ENCODE measurements around the gene TOM1L2.

Gene TOM1L2

GRCh38 chr17:18005496-18005895 is 33.3 kb upstream of the TOM1L2 start:
- TF ChIP-seq REST (IDR thresholded peaks at IDR 0.05; ENCODE audit: low read depth) (no peak), CEBPB (IDR thresholded peaks at IDR 0.05) (no peak), EGR1 (IDR thresholded peaks at IDR 0.05) (no peak), YY1 (IDR thresholded peaks at IDR 0.05; ENCODE audit: low read depth) (no peak), CREB1 (IDR thresholded peaks at IDR 0.05; ENCODE audit: low read depth) (no peak), TCF12 (IDR thresholded peaks at IDR 0.05; ENCODE audit: low read depth) (no peak), TEAD4 (IDR thresholded peaks at IDR 0.05) (no peak), EP300 (IDR thresholded peaks at IDR 0.05; ENCODE audit: borderline replicate concordance) (no peak), RAD21 (IDR thresholded peaks at IDR 0.05; ENCODE audit: low read depth) (no peak), USF1 (IDR thresholded peaks at IDR 0.05) (no peak), MAX (IDR thresholded peaks at IDR 0.05) (no peak), TAF1 (IDR thresholded peaks at IDR 0.05; ENCODE audit: low read depth) (no peak), ZBTB7A (IDR thresholded peaks at IDR 0.05; ENCODE audit: low read depth) (no peak)

DNA sequence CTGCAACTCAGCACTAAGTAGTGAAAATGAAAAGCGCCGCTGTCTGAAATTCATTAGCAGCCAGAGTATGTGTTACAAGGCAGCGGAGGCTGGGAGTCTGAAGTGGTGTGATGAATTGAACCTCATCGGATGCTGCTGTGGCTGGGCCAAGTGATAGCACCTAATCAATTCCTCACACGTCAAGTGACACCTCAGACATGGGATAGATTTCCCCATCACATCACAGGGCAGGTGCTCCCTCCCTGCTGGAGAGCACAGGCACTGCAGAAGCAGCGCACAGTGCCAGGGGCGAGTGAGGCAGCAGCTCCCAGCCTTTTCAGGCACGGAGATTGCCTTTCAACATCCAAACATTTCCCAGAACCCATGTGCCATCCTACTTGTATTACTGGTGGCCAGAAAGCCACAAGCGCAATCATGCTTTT is 32.7 kb upstream of the TOM1L2 start:
- TF ChIP-seq FOXM1 (IDR thresholded peaks at IDR 0.05; ENCODE audit: borderline replicate concordance, low read depth) (no peak), TEAD4 (IDR thresholded peaks at IDR 0.05) (no peak), TCF12 (IDR thresholded peaks at IDR 0.05; ENCODE audit: low read depth) (no peak), USF1 (IDR thresholded peaks at IDR 0.05) (no peak), MAX (IDR thresholded peaks at IDR 0.05) (no peak), REST (IDR thresholded peaks at IDR 0.05; ENCODE audit: low read depth) (no peak), YY1 (IDR thresholded peaks at IDR 0.05; ENCODE audit: low read depth) (no peak), EP300 (IDR thresholded peaks at IDR 0.05; ENCODE audit: borderline replicate concordance) (no peak), CEBPB (IDR thresholded peaks at IDR 0.05) (no peak), ZBTB7A (IDR thresholded peaks at IDR 0.05; ENCODE audit: low read depth) (no peak), EGR1 (IDR thresholded peaks at IDR 0.05) (no peak), NFIC (IDR thresholded peaks at IDR 0.05) (no peak), CREB1 (IDR thresholded peaks at IDR 0.05; ENCODE audit: low read depth) (no peak), TAF1 (IDR thresholded peaks at IDR 0.05; ENCODE audit: low read depth) (no peak), RAD21 (IDR thresholded peaks at IDR 0.05; ENCODE audit: low read depth) (no peak)

- no peak for TF ChIP-seq TEAD4 (IDR thresholded peaks at IDR 0.05)
- no peak for TF ChIP-seq RAD21 (IDR thresholded peaks at IDR 0.05; ENCODE audit: low read depth)
- TF ChIP-seq NFIC (IDR thresholded peaks at IDR 0.05), result no peak
- no peak for TF ChIP-seq ZBTB7A (IDR thresholded peaks at IDR 0.05; ENCODE audit: low read depth)
- no peak for TF ChIP-seq YY1 (IDR thresholded peaks at IDR 0.05; ENCODE audit: low read depth)
- no peak for TF ChIP-seq EGR1 (IDR thresholded peaks at IDR 0.05)
- TF ChIP-seq CREB1 (IDR thresholded peaks at IDR 0.05; ENCODE audit: low read depth), result no peak
- TF ChIP-seq TAF1 (IDR thresholded peaks at IDR 0.05; ENCODE audit: low read depth), result no peak
- TF ChIP-seq REST (IDR thresholded peaks at IDR 0.05; ENCODE audit: low read depth), result no peak
- TF ChIP-seq CEBPB (IDR thresholded peaks at IDR 0.05), result no peak
- TF ChIP-seq EP300 (IDR thresholded peaks at IDR 0.05; ENCODE audit: borderline replicate concordance), result no peak
- TF ChIP-seq USF1 (IDR thresholded peaks at IDR 0.05), result no peak
- TF ChIP-seq MAX (IDR thresholded peaks at IDR 0.05), result no peak
- TF ChIP-seq FOXM1 (IDR thresholded peaks at IDR 0.05; ENCODE audit: borderline replicate concordance, low read depth), result no peak
These were observed 32.1 kb upstream of the TOM1L2 start for GRCh38 chr17:18004345-18004744.

DNA sequence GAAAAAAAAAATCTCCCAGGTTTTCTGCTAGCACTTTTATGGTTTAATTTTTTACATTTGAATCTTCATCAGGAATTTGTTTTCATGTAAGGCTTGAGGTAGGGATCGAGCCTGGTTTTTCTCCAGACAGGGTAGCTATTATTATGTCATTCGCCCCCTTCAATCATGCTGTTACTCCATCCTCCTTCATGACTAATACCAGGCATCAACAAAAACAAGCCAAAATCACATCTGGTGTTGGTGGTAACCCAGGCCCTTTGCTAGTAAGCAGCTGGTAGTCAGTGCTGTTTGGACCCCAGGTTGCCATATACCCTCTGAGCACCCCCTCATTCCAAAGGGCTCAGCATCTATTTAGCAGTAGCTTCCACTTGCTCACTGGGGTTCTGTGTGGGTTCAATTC is 30.0 kb upstream of the TOM1L2 start:
- TF ChIP-seq FOXM1 (IDR thresholded peaks at IDR 0.05; ENCODE audit: borderline replicate concordance, low read depth) (no peak), CEBPB (IDR thresholded peaks at IDR 0.05) (no peak), EP300 (IDR thresholded peaks at IDR 0.05; ENCODE audit: borderline replicate concordance) (no peak)

All from Ishikawa (cell line).